Lower leg skin (tissue), 3 donors: ENCODE measurements around the gene DCST1.

Experiments
- POLR2A ChIP-seq, 2 donors: fragments of 450-650 bp; IDR thresholded peaks; one replicate each; pipeline ENCODE4 v1.6.1; 2016 to 2017; ENCODE audit warnings: antibody characterized with exemption in 2 of 2, mild to moderate bottlenecking in 1 of 2, moderate library complexity in 1 of 2
- TF ChIP-seq, protein P1 (sequence below), 3 donors: fragments of 450-650 bp; IDR thresholded peaks; one replicate each; pipeline ENCODE4 v1.5.1; 2016; ENCODE audit warnings: antibody characterized with exemption in 3 of 3, mild to moderate bottlenecking in 3 of 3, moderate library complexity in 2 of 3

- no peak for TF ChIP-seq POLR2A (IDR thresholded peaks at IDR 0.05)
- TF ChIP-seq, protein P1, sequence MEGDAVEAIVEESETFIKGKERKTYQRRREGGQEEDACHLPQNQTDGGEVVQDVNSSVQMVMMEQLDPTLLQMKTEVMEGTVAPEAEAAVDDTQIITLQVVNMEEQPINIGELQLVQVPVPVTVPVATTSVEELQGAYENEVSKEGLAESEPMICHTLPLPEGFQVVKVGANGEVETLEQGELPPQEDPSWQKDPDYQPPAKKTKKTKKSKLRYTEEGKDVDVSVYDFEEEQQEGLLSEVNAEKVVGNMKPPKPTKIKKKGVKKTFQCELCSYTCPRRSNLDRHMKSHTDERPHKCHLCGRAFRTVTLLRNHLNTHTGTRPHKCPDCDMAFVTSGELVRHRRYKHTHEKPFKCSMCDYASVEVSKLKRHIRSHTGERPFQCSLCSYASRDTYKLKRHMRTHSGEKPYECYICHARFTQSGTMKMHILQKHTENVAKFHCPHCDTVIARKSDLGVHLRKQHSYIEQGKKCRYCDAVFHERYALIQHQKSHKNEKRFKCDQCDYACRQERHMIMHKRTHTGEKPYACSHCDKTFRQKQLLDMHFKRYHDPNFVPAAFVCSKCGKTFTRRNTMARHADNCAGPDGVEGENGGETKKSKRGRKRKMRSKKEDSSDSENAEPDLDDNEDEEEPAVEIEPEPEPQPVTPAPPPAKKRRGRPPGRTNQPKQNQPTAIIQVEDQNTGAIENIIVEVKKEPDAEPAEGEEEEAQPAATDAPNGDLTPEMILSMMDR (IDR thresholded peaks at IDR 0.05), result no peak
These were observed 32.3 kb upstream of the DCST1 start for GRCh38 chr1:155001425-155001674.
